Ovary (tissue), 9 donors: ENCODE measurements around the gene NETO2. TPM values are rescaled to one million over a fixed set of nuclear protein-coding genes. Genes with fewer than 3 reads are reported as not detected.

Experiments
- DNase-seq, 5 donors: peaks; one replicate each; pipeline ENCODE4 v3.0.0-alpha.2; 2019 to 2020
- H3K27ac ChIP-seq, 2 donors: fragments of 200-600 bp; one replicate each; pipeline versions ENCODE4 v1.5.1 to v1.8.0; 2019 to 2022
- H3K27me3 ChIP-seq: fragments of 200-600 bp; one replicate; pipeline ENCODE4 v1.8.0; 2022
- H3K36me3 ChIP-seq: fragments of 200-600 bp; sonication (generic); one replicate; pipeline ENCODE4 v1.5.1; 2019
- H3K4me1 ChIP-seq: one replicate; pipeline ENCODE4 v1.8.1; 2013; ENCODE audit warnings: mild to moderate bottlenecking, moderate library complexity; ENCODE audit not compliant: insufficient read depth
- H3K4me3 ChIP-seq: fragments of 200-600 bp; sonication (generic); one replicate; pipeline ENCODE4 v1.5.1; 2017
- H3K9me3 ChIP-seq, 2 donors: fragments of 200-600 bp in 1 of 2; sonication (generic) in 1 of 2; one replicate each; pipeline versions ENCODE4 v1.5.1 to v1.8.1; 2013 to 2019; ENCODE audit warnings: mild to moderate bottlenecking in 1 of 2, moderate library complexity in 1 of 2
- CTCF ChIP-seq, 3 donors: fragments of 450-650 bp in 2 of 3; fragments of 200-600 bp in 1 of 3; IDR thresholded peaks; one replicate each; pipeline versions ENCODE4 v1.5.1 to v1.8.0; 2016 to 2022; ENCODE audit warnings: antibody characterized with exemption in 3 of 3, mild to moderate bottlenecking in 1 of 3
- EP300 ChIP-seq: sonication (generic); formaldehyde crosslinking; IDR thresholded peaks from one replicate; pipeline ENCODE4 v1.6.1; 2017; ENCODE audit warnings: antibody characterized with exemption
- POLR2A ChIP-seq: fragments of 450-650 bp; IDR thresholded peaks from one replicate; pipeline ENCODE4 v1.6.1; 2017; ENCODE audit warnings: antibody characterized with exemption, mild to moderate bottlenecking, moderate library complexity
- WGBS, 3 donors: extraction: QIAGEN DNeasy Blood & Tissue Kit in 1 of 3; methylation state at CpG; one replicate each; pipeline versions ENCODE4 v1.1.5 to v1.1.7; 2013 to 2017; 5-methylcytosine and 5-hydroxymethylcytosine counted together
- intact Hi-C, 4 donors: fragments of 100-400 bp; cut with DNase I; formaldehyde crosslinking; loops; one replicate each; pipeline versions ENCODE4 v1.11.0 to v1.15.1; 2022 to 2023
- polyA plus RNA-seq, 2 donors: library from polyadenylated mRNA; stranded (reverse); fragments of 200-250 nt in 1 of 2; fragments of 350-450 nt in 1 of 2; fragmentation: Illumina TruSeq in 1 of 2; extraction: RNeasy Lipid Tissue Mini Kit (QIAGEN cat#74804) in 1 of 2; gene quantifications; one replicate each; pipeline ENCODE4 v1.2.3, GENCODE V29; 2013 to 2014
- total RNA-seq, 7 donors: library from RNA; depleted of rRNA in 2 of 7; stranded (reverse); fragments of >200 nt in 2 of 7; fragmentation: NEBNext Ultra II Directional in 3 of 7; extraction: Animal tissue kit (Norgen Biotek cat#: 25700) in 3 of 7; gene quantifications; one replicate each; pipeline versions ENCODE4 v1.1.0 to v1.2.4, GENCODE V29; 2016 to 2023
- donor health status: DM: no; HTN: no; CAD: no; lungs with moderate emphysema.
- donor health status: DM: no; HTN: no; CAD: no.
- donor health status: Bipolar disorder and iron deficiency.
- donor health status: DM: yes; HTN: yes; CAD: no.
- donor health status: DM: no; HTN: no; CAD: no.
- donor health status: DM: yes; HTN: yes; CAD: no.

NETO2 gene
- total and polyA plus RNA-seq, 9 donors: 0.53 to 6.3 (median 1.8) TPM

- WGBS, 3 donors: 72 to 76% (median 75%) methylated on average over 1 of the region's 1 CpG
- H3K4me1 ChIP-seq: no peaks in the 10 kb centered on the region
- no peak overlapping the region for H3K27ac ChIP-seq
- no peak overlapping the region for H3K4me3 ChIP-seq
- TF ChIP-seq CTCF (IDR thresholded peaks at IDR 0.05) (no peak), EP300 (no peak)
- no peak for DNase-seq
- intact Hi-C loops: no loop called here
- no peaks in the 10 kb centered on the region for H3K27me3 ChIP-seq
- no peaks in the 10 kb centered on the region for H3K9me3 ChIP-seq
- no peaks in the 10 kb centered on the region for H3K36me3 ChIP-seq
These were observed 62.6 kb downstream of the NETO2 start for GRCh38 chr16:47081115-47081514.

- TF ChIP-seq POLR2A: no peak
- no peak for TF ChIP-seq EP300
- no peak for TF ChIP-seq CTCF (IDR thresholded peaks at IDR 0.05)
- no peak overlapping the region for H3K4me3 ChIP-seq
- H3K27me3 ChIP-seq: no peaks in the 10 kb centered on the region
- no peaks in the 10 kb centered on the region for H3K36me3 ChIP-seq
- H3K27ac ChIP-seq: no peak overlapping the region
- H3K4me1 ChIP-seq: no peaks in the 10 kb centered on the region
- no peak for DNase-seq
- intact Hi-C loops: no loop called here
- WGBS, 3 donors: 70 to 82% (median 78%) methylated on average over 5 of the region's 5 CpGs
- H3K9me3 ChIP-seq: no peaks in the 10 kb centered on the region
These were observed 63.9 kb downstream of the NETO2 start for GRCh38 chr16:47079860-47080259.

- no peaks in the 10 kb centered on the region for H3K9me3 ChIP-seq
- DNase-seq: no peak
- no peak overlapping the region for H3K4me3 ChIP-seq
- no peaks in the 10 kb centered on the region for H3K36me3 ChIP-seq
- 49 to 57% (median 51%) methylated on average over 6 of the region's 6 CpGs for WGBS, 3 donors
- no peak for TF ChIP-seq CTCF (IDR thresholded peaks at IDR 0.05)
- no peak for TF ChIP-seq EP300
- intact Hi-C loops: no loop called here
- H3K4me1 ChIP-seq: no peaks in the 10 kb centered on the region
- no peak overlapping the region for H3K27ac ChIP-seq
- H3K27me3 ChIP-seq: no peaks in the 10 kb centered on the region
These were observed 70.3 kb downstream of the NETO2 start for GRCh38 chr16:47073223-47074155.

GRCh38 chr16:47072158-47072557, 71.6 kb downstream of the NETO2 start:
- Histone ChIP-seq H3K27ac (no peak overlapping the region), H3K9me3 (no peaks in the 10 kb centered on the region), H3K4me3 (no peak overlapping the region), H3K4me1 (no peaks in the 10 kb centered on the region), H3K27me3 (no peaks in the 10 kb centered on the region), H3K36me3 (no peaks in the 10 kb centered on the region)
- WGBS, 3 donors: 84 to 90% (median 85%) methylated on average over 2 of the region's 2 CpGs
- intact Hi-C loops: no loop called here
- TF ChIP-seq CTCF (IDR thresholded peaks at IDR 0.05) (no peak), POLR2A (no peak), EP300 (no peak)
- DNase-seq: no peak
